IPS-NIHi7 (cell line): ENCODE data around the gene USH2A.

ENCODE experiments used
- DNase-seq: peaks from one replicate; pipeline ENCODE4 v3.0.0; 2012; ENCODE audit warnings: mixed read lengths; ENCODE audit errors: extremely low spot score

Gene USH2A

GRCh38 chr1:215647738-215648137 is 775.5 kb downstream of the USH2A start:
- DNase-seq, result no peak

DNA sequence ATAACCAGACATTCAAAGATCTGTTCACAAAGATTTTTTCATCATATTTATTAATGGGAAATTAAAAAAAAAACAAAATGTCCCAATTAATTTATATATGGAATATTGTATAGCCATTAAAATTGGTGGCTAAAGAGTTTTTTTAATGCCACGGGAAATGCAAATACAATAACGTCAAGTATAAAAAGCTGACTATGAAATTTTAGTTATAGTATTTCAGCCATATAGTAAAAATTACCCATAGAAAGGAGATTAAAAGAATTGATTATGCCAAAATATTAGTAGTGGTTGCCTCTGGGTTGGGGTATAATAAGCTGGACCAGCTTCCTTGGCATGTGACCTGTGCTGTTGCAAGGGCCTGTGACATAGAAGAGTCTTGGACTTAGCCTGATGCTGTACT is 777.4 kb downstream of the USH2A start:
- DNase-seq, result no peak

DNA sequence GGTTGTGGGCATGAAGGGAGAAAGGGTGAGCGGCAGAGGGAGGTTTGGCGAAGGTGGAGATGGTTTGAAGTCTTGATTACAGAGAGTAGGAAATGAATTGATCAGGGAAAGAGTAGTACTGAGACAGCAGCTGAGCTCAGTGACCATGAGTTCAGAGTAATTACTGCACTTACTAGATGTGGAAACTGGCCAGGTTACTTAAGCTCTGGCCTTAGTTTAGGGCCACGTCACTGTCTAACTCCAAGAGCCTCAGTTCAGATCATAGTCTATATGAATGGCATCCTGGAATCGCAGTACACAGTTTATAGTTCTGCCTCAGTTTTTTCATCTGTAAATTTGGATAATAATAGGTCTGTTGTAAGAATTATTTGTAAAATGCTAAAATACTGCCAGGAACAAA is 778.1 kb downstream of the USH2A start:
- no peak for DNase-seq

GRCh38 chr1:215643592-215644321 is 779.5 kb downstream of the USH2A start:
- DNase-seq, result no peak

DNA sequence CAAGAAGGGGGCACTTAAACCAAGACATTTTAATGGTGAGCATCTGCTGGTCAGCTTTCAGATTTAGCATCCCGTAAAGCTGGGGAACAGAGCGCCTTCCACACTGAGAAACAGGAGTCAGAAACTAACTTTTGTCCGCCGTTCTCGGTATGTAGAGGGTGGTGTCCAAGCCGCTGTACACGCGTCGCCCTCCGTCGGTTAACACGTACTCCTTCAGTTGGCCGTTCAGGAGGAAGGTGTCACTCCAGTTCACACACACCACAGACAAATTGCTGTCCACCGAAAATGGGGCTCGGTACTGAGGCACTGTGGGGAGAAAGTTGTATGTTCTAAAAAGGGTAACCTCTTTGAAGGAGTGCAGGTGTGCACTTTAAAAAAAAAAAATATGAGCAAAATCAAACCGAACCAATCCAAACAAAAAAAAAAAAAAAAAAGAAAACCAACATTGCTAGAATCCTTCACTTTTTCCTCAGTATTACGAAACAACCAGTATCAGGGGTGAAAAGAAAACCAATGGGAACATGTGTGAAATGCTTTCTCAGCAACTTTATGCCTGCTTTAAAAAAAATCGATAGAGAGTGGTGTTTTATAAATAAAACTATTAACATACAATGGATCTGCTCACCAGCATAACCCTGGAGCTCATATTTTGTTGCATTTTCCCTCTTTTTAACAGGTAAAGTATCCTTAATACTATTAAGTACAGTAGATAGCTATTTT is 782.7 kb downstream of the USH2A start:
- no peak for DNase-seq

DNA sequence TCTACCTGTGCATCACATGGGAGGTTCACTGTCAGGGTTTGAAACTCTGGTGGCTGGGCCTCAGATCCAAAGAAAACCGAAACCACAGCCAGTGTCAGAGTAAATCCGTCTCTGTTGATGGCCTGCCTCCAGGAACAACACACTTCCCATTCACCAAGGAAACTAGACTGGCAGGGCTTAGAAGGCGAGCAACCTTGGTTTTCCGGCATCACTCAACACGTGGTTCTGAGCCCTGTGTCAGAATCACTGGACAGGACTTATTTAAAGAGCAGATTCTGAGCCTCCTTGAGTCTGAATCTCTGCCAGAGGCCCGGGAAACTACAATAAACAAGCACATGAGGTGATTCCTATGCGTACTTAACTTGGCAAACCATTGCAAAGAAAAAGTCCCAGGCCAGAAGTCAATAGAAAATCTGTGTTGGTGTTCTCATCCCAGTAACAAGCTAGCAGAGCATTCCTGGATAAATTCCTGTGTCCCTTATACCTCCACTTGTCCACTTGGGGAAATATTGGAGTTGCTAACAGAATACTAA is 786.1 kb downstream of the USH2A start:
- no peak for DNase-seq

DNA sequence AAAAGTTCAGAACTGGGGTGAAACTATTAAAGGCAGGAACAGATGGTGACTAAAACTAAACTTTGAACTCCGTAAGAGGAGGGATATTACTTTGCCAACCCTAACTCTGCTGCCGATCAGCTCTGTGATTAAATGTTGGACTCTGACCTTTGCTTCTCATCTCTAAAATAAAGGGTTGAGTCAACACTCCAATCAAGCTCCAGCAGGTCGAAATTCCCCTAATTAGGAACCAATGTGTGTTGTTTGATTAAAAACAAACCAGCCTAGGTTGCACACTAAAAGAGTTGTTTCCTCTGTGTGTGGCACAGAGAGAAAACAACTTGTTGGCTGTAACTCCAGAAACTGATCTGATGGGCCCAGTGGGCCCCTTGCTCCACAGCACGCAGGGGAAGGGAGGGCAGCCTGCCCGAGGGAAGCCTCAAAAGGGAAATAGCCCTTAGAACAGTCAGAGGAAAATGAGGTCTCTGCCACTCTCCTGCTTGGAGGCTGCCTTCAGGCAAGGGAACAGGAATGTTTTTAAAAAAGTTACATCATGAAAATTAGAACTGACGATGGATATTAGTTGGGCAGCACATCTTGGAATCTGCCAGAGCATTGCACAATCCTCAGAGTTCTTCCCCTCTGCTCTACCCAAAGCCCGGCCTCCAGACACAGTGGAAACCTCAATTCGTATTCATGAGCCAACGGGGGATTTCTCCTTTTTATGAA is 786.8 kb downstream of the USH2A start:
- no peak for DNase-seq

GRCh38 chr1:215635827-215636226 is 787.4 kb downstream of the USH2A start:
- DNase-seq, result no peak

- no peak for DNase-seq
Measured at GRCh38 chr1:215631489-215631888, 791.8 kb downstream of the USH2A start.

GRCh38 chr1:215631040-215631439 is 792.2 kb downstream of the USH2A start:
- no peak for DNase-seq

DNA sequence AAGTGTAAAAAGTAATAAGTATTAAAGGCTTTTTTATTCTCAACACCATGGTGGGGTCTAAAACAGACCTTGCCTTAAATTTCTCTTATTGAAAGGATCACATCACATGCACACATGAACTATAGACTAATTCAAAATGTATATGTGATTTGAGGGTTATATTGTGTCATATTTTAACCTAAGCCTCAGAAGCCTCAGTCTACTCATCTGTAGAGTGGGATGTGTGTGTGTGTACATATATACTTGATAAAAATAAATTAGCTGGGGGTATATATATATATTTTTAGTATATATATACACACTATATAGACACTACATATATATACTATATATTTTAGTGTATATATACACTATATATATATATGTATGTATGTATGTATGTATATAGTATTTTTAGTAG is 797.3 kb downstream of the USH2A start:
- no peak for DNase-seq

GRCh38 chr1:215623162-215623561 is 800.1 kb downstream of the USH2A start:
- DNase-seq, result no peak

DNA sequence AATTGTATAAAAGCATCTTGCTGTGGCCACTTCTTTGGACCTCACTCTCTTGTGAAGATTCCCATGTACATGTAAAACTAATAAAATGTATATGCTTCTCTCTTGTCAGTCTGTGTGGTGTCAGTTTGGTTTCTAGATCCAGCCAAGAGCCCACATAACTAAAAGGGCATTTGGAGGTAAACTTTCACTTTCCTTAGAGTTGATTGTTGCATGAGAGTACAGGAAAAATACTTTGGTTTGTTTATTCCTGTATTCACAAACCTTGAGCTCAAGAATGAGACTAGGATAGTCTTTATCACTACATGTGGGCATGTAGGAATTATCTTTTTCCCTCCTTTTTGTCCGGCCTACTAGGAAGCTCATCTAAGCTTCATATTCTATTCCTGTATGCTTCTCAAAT is 805.3 kb downstream of the USH2A start:
- no peak for DNase-seq

GRCh38 chr1:215612391-215612790 is 810.9 kb downstream of the USH2A start:
- no peak for DNase-seq

- no peak for DNase-seq
Measured at GRCh38 chr1:215608646-215609045, 814.6 kb downstream of the USH2A start.

DNA sequence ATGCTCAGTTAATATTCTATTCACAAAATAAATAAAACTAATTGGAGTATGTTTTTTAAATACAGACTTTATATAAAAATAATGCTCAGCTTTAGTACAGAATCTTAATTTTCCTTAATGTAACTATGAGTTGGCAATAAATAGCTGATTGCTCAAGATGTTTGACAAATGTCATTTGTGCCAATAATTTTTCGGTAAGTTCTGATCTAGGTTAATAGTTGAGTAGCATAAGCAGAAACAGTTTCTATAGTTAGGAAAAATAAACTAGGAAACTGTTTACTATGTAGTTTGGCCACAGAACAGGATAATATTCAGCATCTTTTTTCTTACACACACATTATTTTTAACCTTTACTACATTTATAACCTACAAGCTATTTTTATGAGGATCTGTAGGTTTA is 815.8 kb downstream of the USH2A start:
- DNase-seq, result no peak

GRCh38 chr1:215606564-215607168 is 816.6 kb downstream of the USH2A start:
- no peak for DNase-seq

DNA sequence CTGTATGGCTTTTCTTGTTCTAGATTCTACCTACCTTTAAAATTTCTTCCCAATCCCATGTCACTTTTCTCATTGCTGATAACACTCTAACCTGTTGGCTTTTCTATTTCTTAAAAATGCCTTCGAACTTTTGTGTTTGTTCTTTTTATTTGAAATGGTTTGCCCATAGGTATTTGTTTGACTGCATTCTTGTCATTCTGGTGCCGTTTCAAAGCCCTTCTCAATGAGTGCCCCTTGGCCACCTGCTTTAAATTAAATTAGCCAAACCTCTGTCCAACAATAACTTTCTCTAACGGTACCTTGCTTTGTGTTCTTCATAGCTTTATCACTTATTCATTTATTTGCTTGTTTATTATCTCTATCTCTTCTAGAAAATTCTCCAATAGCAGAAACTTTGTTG is 817.2 kb downstream of the USH2A start:
- no peak for DNase-seq

- DNase-seq, result no peak
Measured at GRCh38 chr1:215605011-215605621, 818.1 kb downstream of the USH2A start.

- DNase-seq, result no peak
Measured at GRCh38 chr1:215603319-215603718, 819.9 kb downstream of the USH2A start.

DNA sequence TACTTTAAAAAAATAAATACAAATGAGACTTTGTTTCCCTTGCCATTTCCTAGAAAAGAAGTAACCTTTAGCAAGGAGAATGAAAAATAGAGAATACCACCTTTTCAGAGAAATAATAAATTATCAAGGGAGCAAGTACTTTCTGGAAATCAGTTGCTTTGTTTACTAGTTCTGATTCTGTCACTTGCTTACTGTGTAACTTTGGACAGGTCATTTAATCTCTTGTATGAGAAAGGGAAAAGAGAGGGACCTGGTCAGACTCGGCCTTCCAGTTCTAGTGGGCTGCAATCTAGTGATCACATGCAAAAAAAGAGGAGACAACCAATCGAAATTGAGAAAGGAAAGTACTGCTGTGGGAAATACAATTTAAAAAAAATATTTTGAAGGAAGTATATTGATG is 822.0 kb downstream of the USH2A start:
- no peak for DNase-seq

DNA sequence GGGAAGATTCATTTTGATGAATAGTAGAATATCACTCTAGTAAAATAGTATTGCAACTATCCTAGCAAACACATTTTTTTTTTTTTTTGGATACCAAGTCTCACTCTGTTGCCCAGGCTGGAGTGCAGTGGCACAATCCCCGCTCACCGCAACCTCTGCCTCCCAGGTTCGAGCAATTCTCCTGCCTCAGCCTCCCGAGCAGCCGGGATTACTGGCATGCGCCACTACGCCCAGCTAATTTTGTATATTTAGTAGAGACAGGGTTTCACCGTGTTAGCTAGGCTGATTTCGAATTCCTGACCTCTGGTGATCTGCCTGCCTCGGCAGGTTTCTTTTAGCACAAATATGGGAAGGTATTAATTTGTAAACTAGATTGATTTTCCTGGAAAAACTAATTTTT is 822.4 kb downstream of the USH2A start:
- DNase-seq, result no peak
